Suprapubic skin (tissue), 4 donors: ENCODE data around the gene RIMBP2. TPM values are rescaled to one million over a fixed set of nuclear protein-coding genes. Genes with fewer than 3 reads are reported as not detected.

ENCODE experiments used
- DNase-seq, 2 donors: peaks; one replicate each; pipeline ENCODE4 v3.0.0-alpha.2; 2019; ENCODE audit warnings: low spot score in 2 of 2
- H3K27ac ChIP-seq: fragments of 200-600 bp; sonication (generic); one replicate; pipeline ENCODE4 v1.5.1; 2019
- H3K27me3 ChIP-seq: fragments of 200-600 bp; sonication (generic); one replicate; pipeline ENCODE4 v1.5.1; 2019
- H3K36me3 ChIP-seq: fragments of 200-600 bp; sonication (generic); one replicate; pipeline ENCODE4 v1.5.1; 2019
- H3K4me1 ChIP-seq: fragments of 200-600 bp; sonication (generic); one replicate; pipeline ENCODE4 v1.5.1; 2019
- H3K4me3 ChIP-seq: fragments of 200-600 bp; sonication (generic); one replicate; pipeline ENCODE4 v1.5.1; 2019; ENCODE audit warnings: mild to moderate bottlenecking
- H3K9me3 ChIP-seq: fragments of 200-600 bp; sonication (generic); one replicate; pipeline ENCODE4 v1.5.1; 2019
- EP300 ChIP-seq: sonication (generic); formaldehyde crosslinking; IDR thresholded peaks from one replicate; pipeline ENCODE4 v1.6.1; 2017; ENCODE audit warnings: antibody characterized with exemption
- POLR2A ChIP-seq, 2 donors: fragments of 450-650 bp; IDR thresholded peaks; one replicate each; pipeline ENCODE4 v1.6.1; 2017; ENCODE audit warnings: antibody characterized with exemption in 2 of 2, mild to moderate bottlenecking in 2 of 2, moderate library complexity in 2 of 2
- POLR2AphosphoS5 ChIP-seq, 3 donors: sonication (generic); formaldehyde crosslinking; IDR thresholded peaks; one replicate each; pipeline ENCODE4 v1.6.1; 2017; ENCODE audit warnings: antibody characterized with exemption in 3 of 3
- WGBS: methylation state at CpG from one replicate; pipeline ENCODE4 v1.1.5; 2018; 5-methylcytosine and 5-hydroxymethylcytosine counted together
- total RNA-seq, 4 donors: library from RNA; depleted of rRNA; stranded (reverse); fragments of >200 nt; gene quantifications; one replicate each; pipeline ENCODE4 v1.1.0, GENCODE V29; 2016
- TF ChIP-seq, protein P1 (sequence below), 2 donors: fragments of 200-600 bp in 1 of 2; fragments of 450-650 bp in 1 of 2; sonication (generic) in 1 of 2; IDR thresholded peaks; one replicate each; pipeline ENCODE4 v1.5.1; 2016 to 2019; ENCODE audit warnings: antibody characterized with exemption in 2 of 2, mild to moderate bottlenecking in 1 of 2, moderate library complexity in 1 of 2

Gene RIMBP2
- total RNA-seq, 4 donors from 2014 or later: 2.1 to 21.8 (median 3.0) TPM

GRCh38 chr12:130452546-130452945 is 263.6 kb downstream of the RIMBP2 start:
- WGBS: 86% methylated on average over 9 of the region's 10 CpGs
- Histone ChIP-seq H3K27ac (no peak overlapping the region), H3K36me3 (no peaks in the 10 kb centered on the region), H3K4me1 (no peaks in the 10 kb centered on the region), H3K27me3 (no peaks in the 10 kb centered on the region), H3K4me3 (no peak overlapping the region), H3K9me3 (no peaks in the 10 kb centered on the region)
- DNase-seq: no peak
- TF ChIP-seq POLR2AphosphoS5 (IDR thresholded peaks at IDR 0.05) (no peak), EP300 (no peak), POLR2A (IDR thresholded peaks at IDR 0.05) (no peak)
- TF ChIP-seq, protein P1, sequence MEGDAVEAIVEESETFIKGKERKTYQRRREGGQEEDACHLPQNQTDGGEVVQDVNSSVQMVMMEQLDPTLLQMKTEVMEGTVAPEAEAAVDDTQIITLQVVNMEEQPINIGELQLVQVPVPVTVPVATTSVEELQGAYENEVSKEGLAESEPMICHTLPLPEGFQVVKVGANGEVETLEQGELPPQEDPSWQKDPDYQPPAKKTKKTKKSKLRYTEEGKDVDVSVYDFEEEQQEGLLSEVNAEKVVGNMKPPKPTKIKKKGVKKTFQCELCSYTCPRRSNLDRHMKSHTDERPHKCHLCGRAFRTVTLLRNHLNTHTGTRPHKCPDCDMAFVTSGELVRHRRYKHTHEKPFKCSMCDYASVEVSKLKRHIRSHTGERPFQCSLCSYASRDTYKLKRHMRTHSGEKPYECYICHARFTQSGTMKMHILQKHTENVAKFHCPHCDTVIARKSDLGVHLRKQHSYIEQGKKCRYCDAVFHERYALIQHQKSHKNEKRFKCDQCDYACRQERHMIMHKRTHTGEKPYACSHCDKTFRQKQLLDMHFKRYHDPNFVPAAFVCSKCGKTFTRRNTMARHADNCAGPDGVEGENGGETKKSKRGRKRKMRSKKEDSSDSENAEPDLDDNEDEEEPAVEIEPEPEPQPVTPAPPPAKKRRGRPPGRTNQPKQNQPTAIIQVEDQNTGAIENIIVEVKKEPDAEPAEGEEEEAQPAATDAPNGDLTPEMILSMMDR (IDR thresholded peaks at IDR 0.05): no peak

DNA sequence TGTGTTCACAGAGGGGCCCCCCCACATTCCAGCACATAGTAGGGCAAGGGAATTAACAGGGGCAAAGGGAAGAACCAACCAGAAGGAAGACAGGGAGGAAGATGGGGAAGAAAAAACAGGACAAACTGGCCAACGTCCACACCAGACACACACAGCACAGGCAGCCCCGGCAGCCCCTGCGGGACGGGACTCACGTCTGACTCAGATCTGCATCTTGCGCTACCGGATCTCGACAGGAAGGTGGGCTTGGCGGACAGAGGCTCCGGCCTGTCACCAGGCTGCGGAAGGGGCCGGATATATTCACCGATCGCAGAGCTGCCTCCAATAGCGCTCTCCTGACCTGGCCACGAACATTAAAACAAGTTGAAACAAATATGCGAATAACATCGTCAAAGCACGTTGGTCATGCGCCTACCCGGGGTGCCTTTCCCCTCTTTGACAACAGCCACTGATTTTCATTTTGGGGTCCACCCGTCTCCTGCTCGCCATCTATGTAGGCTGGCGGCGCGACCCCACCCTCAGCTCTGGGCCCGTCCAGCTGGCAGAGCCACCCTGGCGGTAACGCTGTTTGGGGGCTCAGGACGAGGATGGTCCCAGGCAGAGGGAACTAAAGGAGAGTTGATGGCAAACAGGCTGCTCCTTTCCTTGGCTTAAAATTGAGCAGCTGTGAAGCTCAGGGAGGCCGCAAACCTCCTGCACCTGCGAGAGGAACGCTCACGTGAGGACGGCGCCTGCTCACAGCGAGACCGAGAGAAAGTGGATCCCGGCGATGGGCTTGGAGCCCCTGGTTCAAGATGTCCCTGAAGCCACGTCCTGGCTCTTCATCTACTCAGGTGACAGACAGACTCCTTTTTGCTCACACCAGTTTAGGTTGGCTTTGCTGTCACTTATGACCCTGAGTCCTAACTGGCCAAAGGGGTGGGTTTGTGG is 264.8 kb downstream of the RIMBP2 start:
- TF ChIP-seq, protein P1 (IDR thresholded peaks at IDR 0.05): no peak
- TF ChIP-seq EP300 (no peak), POLR2A (IDR thresholded peaks at IDR 0.05) (no peak), POLR2AphosphoS5 (IDR thresholded peaks at IDR 0.05) (no peak)
- H3K27me3 ChIP-seq: no peaks in the 10 kb centered on the region
- 93% methylated on average over 41 of the region's 41 CpGs for WGBS
- H3K4me3 ChIP-seq: no peak overlapping the region
- H3K4me1 ChIP-seq: no peaks in the 10 kb centered on the region
- no peak for DNase-seq
- H3K36me3 ChIP-seq: no peaks in the 10 kb centered on the region
- H3K27ac ChIP-seq: no peak overlapping the region
- H3K9me3 ChIP-seq: no peaks in the 10 kb centered on the region

DNA sequence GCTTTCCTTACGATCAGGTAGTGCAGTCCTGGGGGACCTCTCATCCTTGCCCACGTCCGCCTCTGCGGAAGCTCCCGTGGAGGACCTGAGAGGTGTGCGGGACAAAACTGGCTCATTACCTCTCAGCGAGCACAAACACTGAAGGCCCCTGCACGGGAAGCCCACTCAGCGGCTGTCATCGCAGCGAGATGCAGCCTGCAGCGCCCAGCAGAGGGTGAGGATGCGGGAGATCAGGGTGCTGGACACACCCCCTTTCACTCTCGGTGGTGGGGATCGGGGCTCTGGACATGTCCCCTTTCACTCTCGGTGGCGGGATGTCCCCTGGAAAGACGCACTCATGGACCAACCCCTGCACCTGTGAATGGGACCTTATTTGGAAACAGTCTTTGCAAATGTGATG is 266.8 kb downstream of the RIMBP2 start:
- Histone ChIP-seq H3K36me3 (no peaks in the 10 kb centered on the region), H3K4me3 (no peak overlapping the region), H3K27ac (no peak overlapping the region), H3K27me3 (no peaks in the 10 kb centered on the region), H3K9me3 (no peaks in the 10 kb centered on the region), H3K4me1 (no peaks in the 10 kb centered on the region)
- 95% methylated on average over 4 of the region's 18 CpGs for WGBS
- no peak for DNase-seq
- TF ChIP-seq POLR2AphosphoS5 (IDR thresholded peaks at IDR 0.05) (no peak), POLR2A (IDR thresholded peaks at IDR 0.05) (no peak), EP300 (no peak)
- TF ChIP-seq, protein P1 (IDR thresholded peaks at IDR 0.05): no peak

GRCh38 chr12:130448044-130448821 is 267.9 kb downstream of the RIMBP2 start:
- Histone ChIP-seq H3K36me3 (no peaks in the 10 kb centered on the region), H3K4me3 (no peak overlapping the region), H3K4me1 (no peaks in the 10 kb centered on the region), H3K27ac (no peak overlapping the region), H3K9me3 (no peaks in the 10 kb centered on the region), H3K27me3 (no peaks in the 10 kb centered on the region)
- WGBS: 89% methylated on average over 19 of the region's 20 CpGs
- TF ChIP-seq POLR2AphosphoS5 (IDR thresholded peaks at IDR 0.05): no peak
- TF ChIP-seq POLR2A (IDR thresholded peaks at IDR 0.05): no peak
- no peak for TF ChIP-seq EP300
- TF ChIP-seq, protein P1 (IDR thresholded peaks at IDR 0.05): no peak
- DNase-seq: no peak

- Histone ChIP-seq H3K9me3 (no peaks in the 10 kb centered on the region), H3K4me3 (no peak overlapping the region), H3K4me1 (no peaks in the 10 kb centered on the region), H3K36me3 (no peaks in the 10 kb centered on the region), H3K27ac (no peak overlapping the region), H3K27me3 (no peaks in the 10 kb centered on the region)
- TF ChIP-seq POLR2AphosphoS5 (IDR thresholded peaks at IDR 0.05) (no peak), POLR2A (IDR thresholded peaks at IDR 0.05) (no peak), EP300 (no peak)
- TF ChIP-seq, protein P1 (IDR thresholded peaks at IDR 0.05): no peak
- no peak for DNase-seq
- WGBS: 89% methylated on average over 10 of the region's 11 CpGs
Measured at GRCh38 chr12:130447655-130447965, 268.5 kb downstream of the RIMBP2 start.
